Measurements from ENCODE around the gene SH3BGR. TPM values are rescaled to one million over a fixed set of nuclear protein-coding genes. Genes with fewer than 3 reads are reported as not detected.

The SH3BGR gene
- total and polyA plus RNA-seq, 4 donors, result 0.33 to 5.4 (median 2.0) TPM

GRCh38 chr21:39527067-39527595 is 75.4 kb downstream of the SH3BGR start:
- peaks cover 9 to 40% (median 35%) of the 10 kb centered on the region in 4 donors for H3K4me1 ChIP-seq (ENCODE audit: control insufficient read depth in 4 of 4, insufficient read depth in 4 of 4, low read length in 3 of 4)
- DNase-seq (ENCODE audit: low spot score), result no peak
- no peaks in the 10 kb centered on the region for H3K36me3 ChIP-seq (ENCODE audit: control insufficient read depth in 4 of 4, insufficient read depth in 3 of 4, low read depth in 1 of 4, low read length in 3 of 4)
- H3K27ac ChIP-seq (ENCODE audit: low read depth in 1 of 2, low read length in 2 of 2), result no peak overlapping the region
- H3K9me3 ChIP-seq (ENCODE audit: control insufficient read depth in 4 of 4, low read length in 3 of 4), result no peaks in the 10 kb centered on the region
- no peak overlapping the region for H3K4me3 ChIP-seq (ENCODE audit: low read depth in 1 of 3, low read length in 3 of 3)
- 39% methylated on average over 5 of the region's 5 CpGs for WGBS
- H3K9ac ChIP-seq (ENCODE audit: low read depth in 1 of 2, low read length in 2 of 2), result no peak overlapping the region
- no peaks in the 10 kb centered on the region for H3K27me3 ChIP-seq (ENCODE audit: control insufficient read depth in 4 of 4, insufficient read depth in 4 of 4, low read length in 3 of 4)
- no peak for TF ChIP-seq HNF4G (IDR thresholded peaks at IDR 0.05)

GRCh38 chr21:39527664-39528381 is 76.1 kb downstream of the SH3BGR start:
- no peak for DNase-seq (ENCODE audit: low spot score)
- peaks cover 9 to 40% (median 34%) of the 10 kb centered on the region in 4 donors for H3K4me1 ChIP-seq (ENCODE audit: control insufficient read depth in 4 of 4, insufficient read depth in 4 of 4, low read length in 3 of 4)
- H3K9ac ChIP-seq (ENCODE audit: low read depth in 1 of 2, low read length in 2 of 2), result no peak overlapping the region
- TF ChIP-seq RXRA (IDR thresholded peaks at IDR 0.05) (peak; percentile 84 to 89), HNF4A (conservative IDR thresholded peaks at IDR 0.05) (peak; percentile 48 to 52), GABPA (IDR thresholded peaks at IDR 0.05 in 1 of 2, conservative IDR thresholded peaks at IDR 0.05 in 1 of 2) (no peak), FOXA1 (IDR thresholded peaks at IDR 0.05) (no peak), HNF4G (IDR thresholded peaks at IDR 0.05) (no peak), ZBTB33 (IDR thresholded peaks at IDR 0.05) (no peak), RAD21 (IDR thresholded peaks at IDR 0.05) (peak in 1 of 2 donors; percentile 7), SP1 (IDR thresholded peaks at IDR 0.05) (peak; percentile 41), YY1 (IDR thresholded peaks at IDR 0.05) (no peak), REST (IDR thresholded peaks at IDR 0.05) (no peak), EGR1 (IDR thresholded peaks at IDR 0.05; ENCODE audit: low read depth in 2 of 2) (no peak), CTCF (IDR thresholded peaks at IDR 0.05; ENCODE audit: low read depth, low read length, missing input control) (no peak), JUND (IDR thresholded peaks at IDR 0.05) (no peak), ATF3 (IDR thresholded peaks at IDR 0.05) (no peak), TAF1 (conservative IDR thresholded peaks at IDR 0.05) (no peak), MAX (IDR thresholded peaks at IDR 0.05) (no peak), NR2F2 (IDR thresholded peaks at IDR 0.05) (peak; percentile 55), FOXA2 (IDR thresholded peaks at IDR 0.05) (no peak)
- no peaks in the 10 kb centered on the region for H3K36me3 ChIP-seq (ENCODE audit: control insufficient read depth in 4 of 4, insufficient read depth in 3 of 4, low read depth in 1 of 4, low read length in 3 of 4)
- 7% methylated on average over 8 of the region's 8 CpGs for WGBS
- H3K27me3 ChIP-seq (ENCODE audit: control insufficient read depth in 4 of 4, insufficient read depth in 4 of 4, low read length in 3 of 4), result no peaks in the 10 kb centered on the region
- no peaks in the 10 kb centered on the region for H3K9me3 ChIP-seq (ENCODE audit: control insufficient read depth in 4 of 4, low read length in 3 of 4)
- no peak overlapping the region for H3K4me3 ChIP-seq (ENCODE audit: low read depth in 1 of 3, low read length in 3 of 3)
- peak overlapping the region in 1 of 2 donors; percentile 19 for H3K27ac ChIP-seq (ENCODE audit: low read depth in 1 of 2, low read length in 2 of 2)

Data from liver (tissue), 9 donors.